Retinal pigment epithelial cell (primary cell): Measurements from ENCODE around the gene SEBOX.
A peak's percentile ranks its signal among the peaks of the same experiment; 100 is the strongest.

Experiments used
- DNase-seq: peaks from one replicate; pipeline ENCODE4 v3.0.0-alpha.2; 2010; ENCODE audit warnings: low read depth
- H3K4me3 ChIP-seq: 2 replicates; pipeline ENCODE4 v1.5.1; 2011; ENCODE audit warnings: mild to moderate bottlenecking, low read length, control low read depth, moderate library complexity
- TF ChIP-seq, protein P1 (sequence below): conservative IDR thresholded peaks from 2 replicates; pipeline ENCODE4 v1.5.1; 2011; ENCODE audit warnings: low read depth, low read length, control low read depth, inconsistent platforms

Gene SEBOX

DNA sequence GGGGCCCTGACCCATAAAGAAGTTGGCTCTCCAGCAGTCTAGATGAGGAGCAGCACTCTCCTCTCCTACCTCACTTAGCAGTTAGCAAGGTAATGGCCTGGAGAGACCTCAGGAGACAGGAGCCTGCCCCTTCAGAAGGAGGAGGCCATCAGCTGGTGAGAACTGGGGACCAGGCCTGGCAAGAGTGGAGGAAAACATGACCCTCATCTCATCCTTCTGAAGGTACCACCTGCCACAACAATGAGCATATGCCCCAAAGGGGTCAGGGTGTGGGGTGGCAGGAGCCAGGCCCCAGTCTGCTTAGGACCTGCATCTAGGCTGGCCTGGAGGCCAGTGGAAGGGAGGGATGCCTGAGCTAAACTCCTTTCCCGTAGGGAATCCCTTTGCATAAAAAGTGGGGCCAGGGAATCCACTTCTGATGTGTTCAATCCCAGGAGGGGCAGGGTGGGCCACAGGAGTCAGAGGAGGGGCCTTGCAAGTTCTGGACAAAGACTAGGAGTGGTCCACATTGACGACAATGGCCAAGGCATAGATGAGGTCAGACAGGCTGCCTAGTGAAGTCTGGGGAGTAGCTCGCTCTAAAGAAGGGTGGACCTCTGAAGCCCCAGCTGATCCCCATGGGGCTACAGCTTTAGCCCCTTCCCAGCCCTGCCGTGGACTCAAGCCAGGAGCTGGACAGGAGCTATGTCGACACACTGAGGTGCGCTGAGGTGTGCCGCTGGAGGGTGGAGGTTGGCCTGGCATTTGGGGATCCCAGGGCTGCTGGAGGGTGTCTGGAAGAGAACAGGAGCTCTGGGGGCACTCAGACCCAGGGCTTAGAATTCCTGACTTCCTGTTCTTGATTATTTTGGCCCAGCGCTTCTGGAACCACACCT is 986 bp downstream of the SEBOX start:
- no peak for DNase-seq
- TF ChIP-seq, protein P1, sequence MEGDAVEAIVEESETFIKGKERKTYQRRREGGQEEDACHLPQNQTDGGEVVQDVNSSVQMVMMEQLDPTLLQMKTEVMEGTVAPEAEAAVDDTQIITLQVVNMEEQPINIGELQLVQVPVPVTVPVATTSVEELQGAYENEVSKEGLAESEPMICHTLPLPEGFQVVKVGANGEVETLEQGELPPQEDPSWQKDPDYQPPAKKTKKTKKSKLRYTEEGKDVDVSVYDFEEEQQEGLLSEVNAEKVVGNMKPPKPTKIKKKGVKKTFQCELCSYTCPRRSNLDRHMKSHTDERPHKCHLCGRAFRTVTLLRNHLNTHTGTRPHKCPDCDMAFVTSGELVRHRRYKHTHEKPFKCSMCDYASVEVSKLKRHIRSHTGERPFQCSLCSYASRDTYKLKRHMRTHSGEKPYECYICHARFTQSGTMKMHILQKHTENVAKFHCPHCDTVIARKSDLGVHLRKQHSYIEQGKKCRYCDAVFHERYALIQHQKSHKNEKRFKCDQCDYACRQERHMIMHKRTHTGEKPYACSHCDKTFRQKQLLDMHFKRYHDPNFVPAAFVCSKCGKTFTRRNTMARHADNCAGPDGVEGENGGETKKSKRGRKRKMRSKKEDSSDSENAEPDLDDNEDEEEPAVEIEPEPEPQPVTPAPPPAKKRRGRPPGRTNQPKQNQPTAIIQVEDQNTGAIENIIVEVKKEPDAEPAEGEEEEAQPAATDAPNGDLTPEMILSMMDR = no peak
- no peak overlapping the region for H3K4me3 ChIP-seq

DNA sequence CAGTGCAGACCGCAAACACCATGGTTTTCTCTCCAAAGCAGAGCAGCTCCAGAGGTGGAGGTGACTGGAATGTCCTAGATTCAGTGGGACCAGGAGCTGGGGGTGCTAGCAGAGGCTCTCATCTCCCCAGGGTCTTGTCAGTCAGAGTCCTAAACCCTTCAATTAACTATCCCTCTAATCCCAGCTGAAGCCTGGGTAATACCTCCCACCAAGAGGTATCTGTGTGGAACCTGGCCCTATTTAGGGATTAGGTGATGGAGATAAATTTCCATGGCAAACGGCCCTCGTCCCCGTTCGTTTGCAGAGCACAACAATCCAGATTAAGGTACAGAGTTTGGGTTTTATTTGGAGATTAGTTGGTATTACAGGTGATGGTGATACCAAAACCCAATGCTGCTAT is 1.8 kb downstream of the SEBOX start:
- no peak overlapping the region for H3K4me3 ChIP-seq
- DNase-seq = no peak
- TF ChIP-seq, protein P1 = no peak

DNA sequence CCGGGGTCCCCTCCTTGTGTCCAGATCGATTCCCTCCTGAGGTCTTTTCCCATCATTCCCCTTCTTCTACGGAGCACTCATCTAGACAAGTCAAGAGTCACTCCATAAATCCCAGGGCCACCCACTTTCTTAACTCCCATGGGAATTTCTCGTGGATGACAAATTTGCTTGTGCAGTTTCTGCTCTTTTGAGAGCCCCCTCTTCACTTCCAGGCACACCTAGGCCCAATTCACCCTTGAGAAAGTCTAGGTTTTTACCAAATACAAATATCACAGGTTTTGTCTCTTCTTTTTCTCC is 7.2 kb downstream of the SEBOX start:
- TF ChIP-seq, protein P1 = no peak
- H3K4me3 ChIP-seq = peak overlapping the region; percentile 79
- no peak for DNase-seq

GRCh38 chr17:28357061-28357900 is 7.7 kb downstream of the SEBOX start, which contains the start of gene POLDIP2:
POLDIP2 (minus strand) TSS chr17:28357527; CDS start chr17:28357448, 79 bp downstream.
- DNase-seq = peak; percentile 68
- TF ChIP-seq, protein P1 = no peak
- H3K4me3 ChIP-seq = peak within 1 kb of the TSS; percentile 79

- DNase-seq = no peak
- H3K4me3 ChIP-seq = no peak overlapping the region
- TF ChIP-seq, protein P1 = no peak
Observed at GRCh38 chr17:28350271-28350670, 14.7 kb downstream of the SEBOX start.

DNA sequence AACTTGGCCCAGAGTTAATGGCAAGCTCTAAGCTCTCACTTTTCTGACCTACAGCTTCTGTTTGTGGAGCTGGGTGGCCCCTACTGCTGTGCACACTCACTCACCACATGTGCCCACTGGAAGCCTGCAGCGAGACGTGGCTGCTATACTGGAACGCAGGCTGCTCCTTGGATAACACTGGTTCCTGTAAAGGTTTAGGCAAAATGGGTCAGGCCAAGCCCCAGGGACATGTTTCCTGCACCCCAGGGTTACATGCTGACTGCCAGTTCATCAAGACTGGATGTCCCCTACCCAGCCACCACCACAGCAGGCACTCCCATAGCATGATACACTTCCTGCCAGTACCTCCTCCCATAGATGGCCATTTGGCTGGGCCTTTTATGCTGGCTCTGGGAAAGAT is 16.0 kb downstream of the SEBOX start:
- H3K4me3 ChIP-seq = no peak overlapping the region
- no peak for DNase-seq
- TF ChIP-seq, protein P1 = no peak
